KMS-11 (cell line): ENCODE data around the gene EFHC1.

Experiments used
- H2AFZ ChIP-seq: fragments of 200-600 bp; sonication (generic); 2 replicates; pipeline ENCODE4 v1.6.1; 2016; ENCODE audit warnings: antibody characterized with exemption, mixed run types, low read depth
- H3K27ac ChIP-seq: fragments of 200-600 bp; sonication (generic); 2 replicates; pipeline ENCODE4 v1.6.1; 2016; ENCODE audit warnings: mild to moderate bottlenecking, mixed run types
- H3K27me3 ChIP-seq: fragments of 200-600 bp; sonication (generic); 2 replicates; pipeline ENCODE4 v1.6.1; 2017; ENCODE audit warnings: mild to moderate bottlenecking, low read depth, mixed run types, moderate library complexity; ENCODE audit not compliant: insufficient read depth
- H3K36me3 ChIP-seq: fragments of 200-600 bp; sonication (generic); 2 replicates; pipeline ENCODE4 v1.6.1; 2017; ENCODE audit warnings: mild to moderate bottlenecking, mixed run types; ENCODE audit not compliant: insufficient read depth
- H3K4me1 ChIP-seq: fragments of 200-600 bp; sonication (generic); 2 replicates; pipeline ENCODE4 v1.6.1; 2016; ENCODE audit warnings: mild to moderate bottlenecking, low read depth, mixed run types; ENCODE audit not compliant: poor library complexity, severe bottlenecking
- H3K4me2 ChIP-seq: fragments of 200-600 bp; sonication (generic); 2 replicates; pipeline ENCODE4 v1.7.0; 2016; ENCODE audit warnings: mild to moderate bottlenecking, mixed run types
- H3K4me3 ChIP-seq: fragments of 200-600 bp; sonication (generic); IDR thresholded peaks from 2 replicates; pipeline ENCODE4 v1.6.1; 2017; ENCODE audit warnings: low read depth, low read length, mixed read lengths; ENCODE audit not compliant: insufficient read depth
- H3K79me2 ChIP-seq: fragments of 200-600 bp; sonication (generic); 2 replicates; pipeline ENCODE4 v1.6.1; 2016; ENCODE audit warnings: low read depth, mixed run types; ENCODE audit not compliant: insufficient read depth
- H3K9ac ChIP-seq: fragments of 200-600 bp; sonication (generic); 2 replicates; pipeline ENCODE4 v1.6.1; 2016; ENCODE audit warnings: mild to moderate bottlenecking, mixed run types
- H4K20me1 ChIP-seq: fragments of 200-600 bp; sonication (generic); 2 replicates; pipeline ENCODE4 v1.6.1; 2016; ENCODE audit warnings: mild to moderate bottlenecking, mixed run types; ENCODE audit not compliant: insufficient read depth
- TF ChIP-seq, protein P1 (sequence below): fragments of 200-600 bp; sonication (generic); conservative IDR thresholded peaks from 2 replicates; pipeline ENCODE4 v1.6.1; 2017; ENCODE audit warnings: low read depth, mild to moderate bottlenecking, antibody characterized with exemption, low read length, moderate library complexity, mixed read lengths

The EFHC1 gene

DNA sequence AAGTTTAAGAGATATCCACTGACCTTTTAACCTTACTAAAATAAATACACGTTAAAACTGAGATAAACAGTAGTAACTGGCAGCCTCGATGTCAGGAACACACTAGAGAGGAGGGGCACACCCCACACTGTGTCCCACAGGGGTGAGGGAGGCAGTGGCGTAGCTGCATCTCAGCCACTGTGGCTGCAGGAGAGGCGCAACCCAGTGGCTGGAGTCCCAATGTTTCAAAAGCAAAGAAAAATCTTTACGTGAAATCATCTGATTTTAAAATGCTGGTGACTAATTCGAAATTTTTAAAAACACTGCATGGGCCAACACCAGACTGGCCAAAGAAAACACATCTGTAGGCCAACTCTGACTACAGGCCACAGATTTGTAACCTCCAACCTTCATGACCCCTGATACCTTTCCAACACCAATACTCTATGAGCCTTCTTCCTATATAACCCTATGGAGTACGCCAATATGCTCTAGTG is 102.0 kb downstream of the EFHC1 start:
- Histone ChIP-seq H3K27me3 (no peaks in the 10 kb centered on the region), H3K4me1 (peaks cover 89% of the 10 kb centered on the region), H3K4me3 (no peak overlapping the region), H4K20me1 (no peaks in the 10 kb centered on the region), H2AFZ (no peak overlapping the region), H3K9ac (no peak overlapping the region), H3K27ac (no peak overlapping the region), H3K36me3 (no peaks in the 10 kb centered on the region; the same call in 1 of the 2 replicates), H3K4me2 (no peak overlapping the region), H3K79me2 (peaks cover 98% of the 10 kb centered on the region)
- TF ChIP-seq, protein P1, sequence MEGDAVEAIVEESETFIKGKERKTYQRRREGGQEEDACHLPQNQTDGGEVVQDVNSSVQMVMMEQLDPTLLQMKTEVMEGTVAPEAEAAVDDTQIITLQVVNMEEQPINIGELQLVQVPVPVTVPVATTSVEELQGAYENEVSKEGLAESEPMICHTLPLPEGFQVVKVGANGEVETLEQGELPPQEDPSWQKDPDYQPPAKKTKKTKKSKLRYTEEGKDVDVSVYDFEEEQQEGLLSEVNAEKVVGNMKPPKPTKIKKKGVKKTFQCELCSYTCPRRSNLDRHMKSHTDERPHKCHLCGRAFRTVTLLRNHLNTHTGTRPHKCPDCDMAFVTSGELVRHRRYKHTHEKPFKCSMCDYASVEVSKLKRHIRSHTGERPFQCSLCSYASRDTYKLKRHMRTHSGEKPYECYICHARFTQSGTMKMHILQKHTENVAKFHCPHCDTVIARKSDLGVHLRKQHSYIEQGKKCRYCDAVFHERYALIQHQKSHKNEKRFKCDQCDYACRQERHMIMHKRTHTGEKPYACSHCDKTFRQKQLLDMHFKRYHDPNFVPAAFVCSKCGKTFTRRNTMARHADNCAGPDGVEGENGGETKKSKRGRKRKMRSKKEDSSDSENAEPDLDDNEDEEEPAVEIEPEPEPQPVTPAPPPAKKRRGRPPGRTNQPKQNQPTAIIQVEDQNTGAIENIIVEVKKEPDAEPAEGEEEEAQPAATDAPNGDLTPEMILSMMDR = no peak

DNA sequence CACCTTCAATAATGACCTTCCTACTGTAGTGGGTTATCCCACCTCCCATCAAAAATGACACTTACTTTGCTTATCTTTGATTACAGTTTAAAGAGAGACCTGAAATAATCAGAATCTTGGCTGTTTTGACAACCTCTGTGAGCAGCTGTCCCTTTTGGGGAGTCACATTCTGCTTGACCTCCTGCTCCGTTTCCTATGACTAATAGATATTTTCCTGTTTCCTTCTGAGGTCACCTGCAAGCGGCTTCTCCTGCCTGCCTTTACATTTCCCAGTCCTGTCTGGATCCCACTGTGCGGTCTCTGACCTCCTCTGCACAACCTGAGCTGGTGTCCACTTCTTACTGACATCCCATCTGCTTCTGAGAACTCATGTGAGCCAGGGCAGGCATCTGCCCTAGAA is 102.5 kb downstream of the EFHC1 start:
- Histone ChIP-seq H3K9ac (no peak overlapping the region), H3K27me3 (no peaks in the 10 kb centered on the region), H3K79me2 (peaks cover 96% of the 10 kb centered on the region), H2AFZ (no peak overlapping the region), H3K4me1 (peaks cover 89% of the 10 kb centered on the region), H3K4me2 (no peak overlapping the region), H3K4me3 (no peak overlapping the region), H3K36me3 (no peaks in the 10 kb centered on the region; the same call in 1 of the 2 replicates), H3K27ac (no peak overlapping the region), H4K20me1 (no peaks in the 10 kb centered on the region)
- TF ChIP-seq, protein P1 = no peak

DNA sequence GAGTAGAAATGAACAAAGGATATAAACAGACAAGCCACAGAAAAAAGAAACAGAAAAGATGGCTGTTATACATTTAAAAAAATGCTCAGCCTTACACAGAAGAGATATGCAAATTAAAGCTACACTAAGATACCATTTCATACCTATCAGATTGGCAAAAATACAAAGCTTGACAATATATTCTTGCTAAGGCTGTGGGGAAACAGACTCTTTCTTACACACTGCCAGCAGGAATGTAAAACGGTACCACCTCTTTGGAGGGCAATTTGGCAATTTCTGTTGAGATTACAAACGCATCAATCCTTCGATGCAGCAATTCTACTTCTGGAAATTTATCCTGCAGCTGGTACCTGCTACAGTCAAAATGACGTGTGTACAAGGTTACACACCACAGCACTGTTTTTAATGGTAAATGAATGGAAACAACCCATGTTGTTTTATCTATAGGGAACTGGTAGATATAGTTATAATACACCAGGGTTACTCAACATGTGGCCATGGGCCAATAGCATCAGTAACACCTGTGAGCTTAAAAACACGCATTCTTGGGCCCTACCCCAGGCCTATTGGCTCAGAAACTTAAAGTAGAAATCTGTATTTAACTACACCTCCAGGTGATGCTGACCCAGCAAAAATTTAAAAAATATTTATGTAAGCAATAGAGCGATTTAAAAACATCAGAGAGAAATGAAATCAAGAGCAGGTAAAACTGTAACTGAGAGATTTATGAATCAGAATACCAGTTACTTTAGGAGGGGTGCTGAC is 103.4 kb downstream of the EFHC1 start:
- H3K9ac ChIP-seq = no peak overlapping the region
- H3K27me3 ChIP-seq = no peaks in the 10 kb centered on the region
- no peak overlapping the region for H3K27ac ChIP-seq
- no peaks in the 10 kb centered on the region for H4K20me1 ChIP-seq
- H3K4me2 ChIP-seq = 0 out of 2 replicates have a peak overlapping the region, but pooled peaks have one; percentile 7
- TF ChIP-seq, protein P1 = no peak
- peaks cover 89% of the 10 kb centered on the region for H3K4me1 ChIP-seq
- no peaks in the 10 kb centered on the region; the same call in 1 of the 2 replicates for H3K36me3 ChIP-seq
- H3K79me2 ChIP-seq = peaks cover 95% of the 10 kb centered on the region
- no peak overlapping the region for H3K4me3 ChIP-seq
- H2AFZ ChIP-seq = no peak overlapping the region

DNA sequence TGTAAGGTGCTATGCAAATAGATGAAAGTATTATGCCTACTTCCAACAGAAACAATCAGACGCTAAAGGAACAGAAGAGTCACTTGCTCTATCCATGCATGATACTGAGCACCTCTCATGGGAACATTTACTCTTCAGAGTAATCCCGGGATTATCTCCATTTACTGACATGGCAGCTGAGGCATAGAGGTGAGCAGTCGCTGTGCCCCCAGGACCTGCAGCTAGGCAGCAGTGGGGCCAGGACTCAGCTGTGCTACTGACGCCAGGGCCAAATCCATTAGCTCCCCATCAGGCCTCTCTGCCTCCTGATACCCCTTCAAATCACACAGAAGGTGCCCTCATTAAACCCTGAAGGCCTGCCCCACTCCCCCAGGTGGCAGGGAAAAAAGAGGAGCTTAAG is 104.8 kb downstream of the EFHC1 start:
- peaks cover 87% of the 10 kb centered on the region for H3K4me1 ChIP-seq
- H3K4me2 ChIP-seq = no peak overlapping the region; the same call in 1 of the 2 replicates
- H4K20me1 ChIP-seq = no peaks in the 10 kb centered on the region
- H3K27me3 ChIP-seq = no peaks in the 10 kb centered on the region
- H3K9ac ChIP-seq = no peak overlapping the region
- peaks cover 81% of the 10 kb centered on the region for H3K79me2 ChIP-seq
- H2AFZ ChIP-seq = no peak overlapping the region
- TF ChIP-seq, protein P1 = no peak
- H3K27ac ChIP-seq = no peak overlapping the region; the same call in 1 of the 2 replicates
- H3K36me3 ChIP-seq = no peaks in the 10 kb centered on the region; the same call in 1 of the 2 replicates
- no peak overlapping the region for H3K4me3 ChIP-seq
